NCI-H1105 (cell line): ENCODE measurements around the gene FKBP5.
"Not testable (repeated sequence)": the region's sequence is repeated elsewhere in the genome, so short reads cannot be mapped to it uniquely, and the experiment has no call there.

Source experiments
- DNase-seq: peaks from one replicate; lab custom pipeline; 2025; lab: John Stamatoyannopoulos, UW

FKBP5 gene

DNA sequence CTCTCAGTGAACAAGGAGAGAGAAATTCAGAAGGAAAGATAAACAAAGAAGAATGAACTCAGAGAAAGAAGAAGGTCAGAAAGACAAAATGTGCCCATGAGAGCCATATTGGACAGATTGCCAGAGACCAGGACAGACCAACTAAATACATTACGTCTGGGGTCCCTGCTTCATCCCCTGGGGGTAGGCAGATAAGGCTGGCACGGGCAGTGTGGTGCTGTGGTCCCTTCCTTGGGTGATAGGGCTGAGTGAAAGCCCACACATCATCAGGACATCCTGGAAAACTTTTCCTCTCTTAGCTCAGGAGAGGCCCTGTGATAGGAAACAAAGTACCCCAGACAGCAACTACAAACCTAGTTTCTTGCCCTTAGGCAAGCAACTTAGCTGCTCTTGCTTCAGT, 34.9 kb upstream of the FKBP5 start:
- no peak for DNase-seq

DNA sequence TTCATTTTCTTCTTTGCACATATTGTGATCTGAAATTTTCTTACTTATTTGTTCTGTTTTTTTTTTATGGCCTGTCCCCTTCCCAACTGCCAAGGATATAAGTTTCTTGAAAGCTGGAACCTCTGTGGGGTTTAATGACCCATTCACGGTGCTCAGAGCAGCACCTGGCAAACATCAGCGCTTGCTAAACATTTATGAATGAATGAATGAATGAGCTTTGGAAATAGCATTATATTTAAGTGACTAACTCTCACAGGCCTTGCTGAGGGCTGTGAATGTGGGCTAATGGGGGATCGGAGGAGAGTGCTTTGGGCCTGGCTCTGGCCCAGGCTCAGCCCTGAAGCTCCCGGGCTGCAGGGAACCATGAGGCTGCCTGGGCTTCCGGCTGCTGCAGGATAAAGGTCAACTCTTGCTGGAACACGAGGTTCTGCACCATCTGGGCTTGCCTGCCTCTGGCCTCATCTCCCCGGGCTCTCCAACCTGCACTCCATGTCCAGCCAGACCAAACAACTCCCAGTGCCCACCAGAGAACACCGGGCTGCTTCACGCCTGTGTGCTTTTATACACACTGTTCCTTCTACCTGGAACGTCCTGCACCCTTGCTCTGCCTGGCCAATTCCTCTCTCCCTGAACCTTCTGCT, 33.5 kb upstream of the FKBP5 start:
- no peak for DNase-seq

DNA sequence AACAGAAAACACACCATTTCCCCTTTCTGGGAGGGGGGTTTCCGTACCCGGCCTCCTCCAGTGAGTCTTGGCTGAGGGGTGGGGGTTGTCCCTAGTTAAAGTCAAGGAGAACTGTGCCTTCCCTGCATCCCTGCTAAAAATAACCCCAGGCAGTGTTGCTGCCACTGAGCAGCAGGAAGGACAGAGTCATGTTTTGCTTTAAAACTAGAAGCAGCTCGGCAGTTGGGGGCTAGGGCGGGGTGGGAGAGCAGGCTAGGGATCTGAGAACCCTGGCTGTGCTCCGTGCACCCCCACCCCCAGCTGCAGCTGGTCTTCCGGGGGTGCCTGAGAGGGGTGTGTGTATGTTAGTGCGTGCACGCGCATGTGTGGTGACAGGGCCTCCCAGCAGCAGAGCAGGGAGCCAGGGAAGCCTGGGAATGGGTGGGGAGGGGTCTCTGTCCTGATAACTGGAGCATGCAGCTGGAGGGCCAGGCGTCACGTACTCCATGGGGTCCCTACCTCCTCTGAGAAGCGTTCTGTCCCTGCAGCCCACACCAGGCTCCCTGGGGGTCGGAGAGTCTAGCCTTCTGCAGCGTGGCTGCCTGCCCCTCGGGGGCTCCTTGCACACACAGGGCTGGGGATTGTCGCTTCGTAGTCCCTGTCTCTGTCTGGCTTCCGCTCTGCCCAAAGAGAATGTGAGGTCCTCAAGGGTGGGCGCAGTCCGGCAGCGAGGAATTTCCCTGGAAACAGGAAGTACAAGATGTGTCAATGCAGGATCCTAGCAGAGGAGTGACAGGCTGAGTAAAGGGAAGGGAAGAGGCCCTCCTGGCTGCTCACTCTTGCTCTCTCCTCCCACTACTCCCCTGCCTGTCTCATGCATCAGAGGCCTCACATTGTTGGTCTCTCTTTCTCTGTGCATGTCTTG, 31.4 kb upstream of the FKBP5 start:
- DNase-seq, result no peak

DNA sequence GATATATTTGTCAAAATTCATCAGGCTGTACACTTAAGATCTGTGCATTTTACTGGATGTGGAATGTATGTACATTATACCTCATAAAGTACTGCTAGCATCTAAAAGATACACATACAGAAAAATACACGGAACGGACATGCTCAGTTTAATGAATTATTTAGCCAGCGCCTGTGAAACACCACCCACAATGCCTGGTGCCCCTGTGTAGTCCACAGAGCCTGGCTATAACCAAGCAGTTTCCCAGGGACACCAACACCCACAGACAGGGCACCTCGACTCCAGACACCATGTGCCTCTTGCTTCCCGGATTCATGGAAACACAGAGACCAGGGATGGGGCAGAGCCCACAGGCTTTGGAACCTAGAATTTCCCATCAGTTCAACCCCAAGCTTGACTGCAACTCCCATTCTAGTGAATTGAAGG, 30.7 kb upstream of the FKBP5 start:
- no peak for DNase-seq

DNA sequence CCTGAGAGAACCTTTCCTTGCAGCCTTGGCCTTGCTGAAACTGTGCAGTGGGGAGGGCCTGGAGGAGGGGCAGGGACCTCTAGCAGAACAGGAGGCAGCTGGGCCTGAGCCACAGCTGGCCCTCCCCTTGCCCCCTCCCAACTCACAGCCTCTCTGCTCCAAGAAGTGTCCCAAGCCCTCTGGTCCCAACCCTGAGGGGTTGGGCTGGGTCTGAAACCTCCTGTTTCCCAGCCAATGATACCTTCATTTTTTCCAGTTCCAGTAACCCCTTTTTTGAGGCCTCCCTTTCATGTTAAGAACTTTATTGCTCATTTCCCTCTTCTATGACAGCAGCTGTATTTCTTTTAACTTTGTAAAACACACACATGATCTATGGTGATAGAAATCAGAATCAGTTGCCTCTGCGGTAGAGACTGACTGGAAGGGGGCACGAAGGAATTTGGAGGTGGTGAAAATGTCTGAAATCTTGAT, 30.2 kb upstream of the FKBP5 start:
- DNase-seq, result no peak

DNA sequence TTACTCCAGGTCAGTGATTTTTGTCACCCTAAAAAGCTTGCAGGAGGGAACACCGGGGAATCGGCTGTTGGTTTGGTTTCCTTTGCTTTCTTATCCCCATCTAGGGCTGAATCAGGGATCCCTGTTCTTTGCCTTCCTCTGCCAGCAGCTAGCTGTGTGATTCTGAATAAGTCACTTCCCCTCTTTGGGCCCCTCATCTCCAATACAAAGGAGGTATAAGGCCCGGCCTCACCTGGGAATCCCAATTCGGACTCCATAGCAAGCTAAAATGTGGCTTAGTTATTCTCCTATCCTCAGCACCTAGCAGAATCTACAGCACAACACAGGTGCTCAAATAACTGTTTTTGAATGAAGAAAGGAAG, 29.6 kb upstream of the FKBP5 start:
- DNase-seq, result no peak

DNA sequence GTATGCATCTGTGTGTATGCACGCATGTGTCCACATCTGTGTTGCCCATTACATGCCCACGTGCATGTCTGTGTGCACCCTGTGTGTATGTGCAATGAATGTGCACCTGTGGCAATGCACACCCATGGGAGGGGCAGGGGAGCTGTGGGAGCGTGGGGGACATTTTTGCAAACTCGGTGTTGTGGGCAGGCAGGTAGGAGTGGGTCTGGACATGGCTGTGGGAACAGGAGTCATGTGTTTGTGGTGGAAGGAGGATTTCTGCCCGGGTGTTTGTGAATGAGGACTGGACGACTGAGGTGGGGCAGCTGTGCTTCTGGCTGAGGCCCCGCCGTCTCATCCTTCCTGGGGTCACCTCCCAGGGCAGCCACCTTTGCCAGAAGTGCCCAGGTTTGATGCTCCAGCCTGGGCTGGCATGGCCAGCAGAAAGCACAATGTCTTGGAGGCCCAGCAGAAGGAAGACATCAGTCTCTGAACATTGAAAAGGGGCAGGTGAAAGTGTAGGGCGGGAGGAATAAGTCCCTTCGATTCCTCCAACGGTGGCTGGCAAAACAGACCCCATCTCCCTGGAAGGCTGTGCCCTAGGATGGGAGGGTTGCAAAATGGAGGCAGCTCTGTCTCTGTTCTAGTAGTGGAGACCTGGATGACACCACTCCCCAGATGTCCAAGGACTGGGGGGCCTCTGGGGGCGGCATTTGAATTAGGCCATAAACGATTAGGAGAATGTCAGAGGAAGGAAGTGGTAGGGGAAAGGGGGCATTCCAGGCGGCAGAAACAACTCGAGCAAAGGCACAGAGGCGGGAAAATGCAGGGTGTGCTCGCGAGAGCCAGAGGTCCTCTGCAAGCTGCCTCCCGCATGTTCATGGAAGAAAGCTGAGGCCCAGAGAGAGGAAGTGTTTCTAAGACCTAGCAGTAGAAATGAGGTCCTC, 29.0 kb upstream of the FKBP5 start:
- no peak for DNase-seq

DNA sequence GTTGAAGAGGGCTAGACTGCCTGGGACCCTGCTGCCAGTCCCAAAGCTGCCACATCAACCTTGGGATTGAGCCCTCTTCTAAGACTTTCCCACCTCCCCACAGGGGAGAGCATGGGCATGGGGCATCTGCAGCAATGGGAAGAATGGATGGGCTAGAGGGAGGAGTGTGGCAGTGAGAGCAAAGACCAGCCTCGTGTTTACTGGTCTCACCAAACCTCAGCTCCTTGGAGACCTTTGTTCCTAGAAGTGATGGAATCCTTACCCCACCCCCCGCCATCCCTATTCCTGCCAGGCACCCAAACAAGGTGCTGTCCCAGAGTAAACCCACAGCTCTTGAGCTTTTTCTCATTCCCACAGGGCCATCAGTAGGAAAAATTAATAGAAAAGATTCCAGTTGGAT, 28.1 kb upstream of the FKBP5 start:
- DNase-seq, result no peak

DNA sequence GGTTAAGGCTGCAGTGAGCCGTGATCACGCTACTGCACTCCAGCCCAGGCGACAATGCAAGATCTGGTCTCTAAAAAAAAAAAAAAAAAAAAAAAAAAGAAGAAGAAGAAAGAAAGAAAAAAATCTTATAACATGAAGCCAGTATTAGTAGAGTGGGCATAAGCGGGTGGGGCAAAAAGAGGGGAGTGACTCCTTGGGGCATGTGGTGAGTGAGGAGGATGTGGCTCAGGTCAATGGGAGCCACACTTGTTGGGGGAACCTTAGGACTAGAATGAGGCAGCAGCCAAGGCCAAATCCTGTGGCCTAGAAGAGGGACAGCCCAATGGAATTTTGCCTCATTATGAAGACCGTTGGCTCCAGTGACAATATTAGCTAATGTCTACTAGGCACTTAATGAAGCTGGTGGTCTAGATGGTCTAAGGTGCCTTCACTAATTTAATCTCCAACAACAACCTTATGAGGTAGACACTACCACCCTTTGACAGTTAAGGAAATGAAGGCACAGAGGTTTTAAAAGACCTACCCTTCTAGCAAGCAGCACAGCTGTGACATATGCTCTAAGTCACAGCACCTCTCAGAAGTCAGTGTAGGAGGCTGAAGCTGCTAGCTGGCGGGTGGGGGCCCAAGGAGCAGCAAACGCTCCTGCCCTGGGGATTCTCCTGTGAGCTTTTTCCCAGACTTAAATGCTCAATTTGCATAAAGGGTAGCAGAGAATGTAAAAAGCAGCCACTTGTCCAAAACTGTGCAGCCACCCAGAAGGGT, 24.5 kb upstream of the FKBP5 start:
- DNase-seq, result no peak

DNA sequence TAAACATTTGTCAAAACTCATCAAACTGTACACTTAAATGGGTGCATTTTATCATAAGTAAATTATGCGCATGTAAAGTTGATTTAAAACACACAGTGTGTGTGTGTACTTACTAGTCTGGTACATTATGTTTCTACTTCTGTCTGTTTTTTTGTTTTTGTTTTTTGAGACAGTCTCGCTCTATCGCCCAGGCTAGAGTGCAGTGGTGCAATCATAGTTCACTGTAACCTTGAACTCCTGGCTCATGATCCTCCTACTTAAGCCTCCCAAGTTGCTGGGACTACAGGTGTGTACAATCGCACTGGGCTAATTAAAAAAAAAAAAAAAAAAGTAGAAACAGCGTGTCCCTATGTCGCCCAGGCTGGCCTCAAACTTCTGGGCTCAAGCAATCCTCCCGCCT, 23.0 kb upstream of the FKBP5 start:
- no peak for DNase-seq

DNA sequence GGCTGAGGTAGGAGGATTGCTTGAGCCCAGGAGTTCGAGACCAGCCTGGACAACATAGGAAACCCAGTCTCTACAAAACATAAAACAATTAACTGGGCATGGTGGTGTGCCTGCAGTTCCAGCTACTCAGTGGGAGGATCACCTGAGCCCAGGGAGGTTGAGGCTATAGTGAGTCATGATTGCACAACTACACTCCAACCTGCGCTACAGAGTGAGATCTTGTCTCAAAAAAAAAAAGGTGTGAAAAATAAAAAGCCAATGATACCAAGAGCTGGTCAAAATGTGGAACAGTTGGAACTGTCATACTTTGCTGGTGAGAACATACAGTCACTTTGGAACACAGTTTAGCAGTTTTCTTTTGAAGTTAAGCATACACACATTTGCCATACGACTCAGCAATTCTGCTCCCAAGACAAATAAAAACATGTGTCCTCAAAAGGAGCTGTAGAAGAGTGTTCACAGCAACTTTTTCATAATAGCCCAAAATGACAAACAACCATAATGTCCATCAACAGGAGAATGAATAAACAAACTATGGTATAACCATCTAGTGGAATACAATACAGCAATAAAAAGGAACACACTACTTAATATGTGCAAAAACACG, 21.6 kb upstream of the FKBP5 start:
- DNase-seq, result no peak

DNA sequence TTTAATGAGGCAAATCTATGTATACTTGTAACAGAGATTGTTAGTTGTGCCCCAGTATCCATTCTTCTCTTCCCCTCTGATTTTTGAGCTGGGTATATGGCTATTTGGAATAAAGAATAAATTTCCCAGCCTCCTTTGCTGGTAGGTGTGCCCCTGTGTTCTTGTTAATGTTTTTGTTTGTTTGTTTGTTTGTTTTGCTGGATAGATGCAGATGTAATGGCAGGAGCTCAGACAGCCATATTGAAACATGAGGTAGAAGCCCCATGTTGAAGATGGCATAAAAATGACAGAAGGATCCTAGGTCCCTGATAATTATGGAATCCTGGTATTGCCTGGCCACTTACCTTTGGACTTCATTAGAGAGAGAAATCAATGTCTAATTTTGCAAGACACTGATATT, 19.9 kb upstream of the FKBP5 start:
- no peak for DNase-seq

DNA sequence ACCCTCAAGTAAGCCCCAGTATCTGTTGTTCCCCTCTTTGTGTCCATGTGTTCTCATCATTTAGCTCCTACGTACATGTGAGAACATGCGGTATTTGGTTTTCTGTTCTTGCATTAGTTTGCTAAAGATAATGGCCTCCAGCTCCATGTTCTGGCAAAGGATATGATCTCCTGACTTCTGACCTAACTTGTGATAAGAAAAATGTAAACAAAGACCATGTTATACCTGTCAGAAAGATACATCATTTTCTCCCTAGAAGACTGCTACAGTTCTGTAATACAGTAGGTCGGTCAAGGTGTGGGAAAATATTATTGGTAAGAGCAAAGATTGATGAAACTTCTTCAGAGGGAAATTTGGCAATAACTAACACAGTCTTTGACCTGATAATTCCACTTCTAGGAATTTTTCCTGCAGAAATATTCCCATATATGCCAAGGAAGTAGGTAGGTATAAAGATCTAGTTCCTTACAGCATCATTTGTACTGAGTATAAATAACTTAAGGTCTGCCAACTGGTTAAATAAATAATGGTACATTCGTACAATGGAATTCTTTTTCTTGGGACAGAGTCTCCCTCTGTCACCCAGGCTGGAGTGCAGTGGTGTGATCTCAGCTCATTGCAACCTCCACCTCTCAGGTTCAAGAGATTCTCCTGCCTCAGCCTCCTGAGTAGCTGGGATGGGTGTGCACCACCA, 19.1 kb upstream of the FKBP5 start:
- DNase-seq, result no peak

DNA sequence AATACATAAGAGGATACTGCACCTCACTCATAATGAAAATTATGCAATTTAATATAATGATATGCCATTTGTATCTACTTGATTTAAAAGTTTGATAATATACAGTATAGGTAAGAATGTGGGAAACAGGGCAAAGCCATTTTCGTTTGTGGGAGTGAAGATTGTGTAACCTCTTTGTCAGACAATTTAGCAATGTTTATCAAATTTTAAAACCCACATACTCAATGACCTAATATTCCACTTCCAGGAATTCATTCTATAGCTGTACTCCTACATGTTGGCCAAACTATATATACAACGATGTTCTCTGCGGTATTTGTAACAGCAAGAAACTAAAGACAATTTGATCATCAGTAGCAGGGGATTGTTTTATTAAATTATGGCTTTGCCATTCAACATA, 17.8 kb upstream of the FKBP5 start:
- DNase-seq, result no peak

DNA sequence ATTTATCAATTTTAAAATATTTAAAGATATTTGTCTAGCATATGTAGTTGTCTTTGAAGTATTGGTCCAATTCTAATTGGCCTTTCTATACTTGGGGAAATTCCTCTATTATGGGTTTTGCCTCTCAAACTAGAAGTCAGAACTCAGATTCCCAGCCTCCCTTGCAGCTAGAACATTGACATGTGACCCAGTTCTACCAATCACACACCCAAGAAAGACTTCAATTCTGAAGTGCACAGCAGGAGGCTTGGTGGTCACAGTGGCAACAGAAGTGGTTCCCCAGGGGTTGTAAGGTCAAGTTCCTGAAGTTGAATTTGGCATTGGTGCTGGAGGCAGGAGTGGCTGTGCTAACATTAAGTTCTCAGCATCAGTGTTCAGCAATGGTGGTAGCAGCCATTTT, 14.8 kb upstream of the FKBP5 start:
- DNase-seq, result no peak

DNA sequence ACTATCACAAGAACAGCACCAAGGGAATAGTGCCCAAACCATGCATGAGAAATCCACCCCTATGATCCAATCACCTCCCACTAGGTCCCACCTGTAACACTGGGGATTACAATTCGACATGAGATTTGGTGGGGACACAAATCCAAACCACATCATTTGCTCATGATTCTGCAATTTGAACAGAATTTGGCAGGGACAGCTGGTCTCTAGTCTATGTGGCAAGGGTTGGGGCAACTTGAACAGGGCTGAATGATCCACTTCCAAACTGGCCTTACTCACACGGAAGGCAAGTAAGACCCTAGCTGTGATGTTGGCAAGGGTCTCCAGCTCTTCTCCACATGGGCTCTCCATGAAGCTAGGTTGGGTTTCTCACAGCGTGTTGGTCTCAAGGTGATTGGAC, 10.1 kb upstream of the FKBP5 start:
- DNase-seq, result no peak

DNA sequence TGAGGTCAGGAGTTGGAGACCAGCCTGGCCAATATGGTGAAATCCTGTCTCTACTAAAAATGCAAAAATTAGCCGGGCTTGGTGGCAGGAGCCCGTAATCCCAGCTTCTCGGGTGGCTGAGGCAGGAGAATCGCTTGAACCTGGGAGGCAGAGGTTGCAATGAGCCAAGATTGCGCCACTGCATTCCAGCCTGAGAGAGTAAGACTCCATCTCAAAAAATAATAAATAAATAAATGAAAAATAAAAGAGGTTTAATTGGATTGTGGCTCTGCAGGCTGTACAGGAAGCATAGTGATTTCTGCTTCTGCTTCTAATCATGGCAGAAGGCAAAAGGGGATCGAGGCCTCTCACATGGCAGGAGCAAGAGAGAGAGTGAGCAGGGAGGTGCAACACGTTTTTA, 9.7 kb upstream of the FKBP5 start:
- DNase-seq, result not testable (repeated sequence)

DNA sequence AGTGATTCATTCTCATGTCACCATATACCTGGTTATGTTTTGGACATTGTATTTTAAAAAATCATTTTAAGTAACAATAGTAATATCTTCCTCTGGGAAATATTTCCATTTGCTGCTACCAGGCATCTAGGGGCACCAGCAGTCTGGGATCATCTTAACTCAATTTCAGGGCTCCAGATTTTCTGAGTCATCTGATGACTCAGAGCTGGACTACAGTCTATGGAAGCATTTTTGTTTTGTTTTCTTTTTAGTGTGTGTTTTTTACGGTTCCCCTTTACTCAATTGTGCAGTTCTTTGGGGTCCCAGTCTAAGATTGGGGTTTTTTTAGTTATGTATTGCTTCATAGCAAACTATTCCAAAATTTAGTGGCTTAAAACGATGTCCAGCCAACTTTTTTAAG, 5.7 kb upstream of the FKBP5 start:
- DNase-seq, result no peak

DNA sequence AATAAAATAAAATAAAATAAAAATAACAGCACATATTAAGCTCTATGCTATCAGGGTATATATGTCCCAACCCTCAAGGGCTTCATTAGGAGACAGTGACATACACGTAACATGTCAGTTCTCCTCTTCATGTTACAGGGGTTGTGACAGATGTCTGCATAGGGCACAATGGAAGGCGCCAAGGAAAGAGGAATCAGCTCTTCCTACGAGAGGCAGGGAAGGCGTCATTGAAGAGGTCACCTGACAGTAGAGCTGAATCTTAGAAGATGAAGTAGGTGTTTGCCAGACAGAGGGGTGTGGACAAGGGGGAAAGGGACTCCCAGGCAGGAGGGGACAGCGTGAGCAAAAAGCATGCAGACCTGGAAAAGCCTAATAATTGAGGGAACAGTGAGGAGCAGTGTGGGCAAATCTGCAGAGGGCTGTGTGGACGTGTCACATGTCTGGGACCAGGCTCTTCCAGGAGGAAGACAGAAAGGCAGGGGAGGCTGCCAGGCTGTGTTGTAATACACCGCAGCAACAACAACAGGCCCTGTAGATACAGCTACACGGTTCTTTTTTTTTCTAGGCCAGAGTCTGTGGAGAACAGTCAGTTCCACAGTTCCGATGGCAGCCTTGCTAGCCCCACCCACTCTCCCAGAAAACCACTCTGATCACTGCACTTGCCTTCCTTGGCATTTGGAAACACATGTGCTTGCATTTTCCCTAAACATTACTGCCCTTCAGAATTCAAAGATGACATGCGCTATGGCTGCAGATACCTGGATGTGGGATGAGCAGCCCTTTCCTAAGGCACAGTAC, 2.5 kb upstream of the FKBP5 start:
- no peak for DNase-seq

DNA sequence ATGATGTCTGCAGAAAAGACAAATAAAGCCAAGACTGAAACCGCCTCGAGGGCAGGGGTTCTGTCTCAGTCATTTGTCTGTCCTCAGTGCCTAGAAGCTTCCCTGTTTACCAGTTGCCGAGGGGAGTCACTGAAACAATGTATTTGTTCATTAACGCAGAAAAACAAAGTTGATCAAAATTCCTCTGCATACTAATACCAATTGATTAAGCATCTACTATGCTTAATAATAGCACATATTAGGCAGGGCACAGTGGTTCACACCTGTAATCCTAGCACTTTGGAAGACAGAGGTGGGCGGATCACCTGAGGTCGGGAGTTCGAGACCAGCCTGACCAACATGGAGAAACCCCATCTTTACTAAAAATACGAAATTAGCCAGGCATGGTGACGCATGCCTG, 1.8 kb upstream of the FKBP5 start:
- DNase-seq, result no peak
